Loucy (cell line): Measurements from ENCODE around the gene SST.

Source experiments
- CTCF ChIP-seq: fragments of 200-600 bp; sonication (generic); conservative IDR thresholded peaks from 2 replicates; pipeline ENCODE4 v1.5.1; 2014; ENCODE audit warnings: mild to moderate bottlenecking, antibody characterized with exemption, low read length
- EZH2phosphoT487 ChIP-seq: fragments of 200-600 bp; IDR thresholded peaks from 2 replicates; pipeline ENCODE4 v1.6.1; 2018; ENCODE audit warnings: antibody characterized with exemption, mild to moderate bottlenecking, moderate library complexity, borderline replicate concordance

- TF ChIP-seq CTCF (no peak), EZH2phosphoT487 (no peak)
These were observed 28.6 kb upstream of the SST start for GRCh38 chr3:187698499-187699399.
